Naive thymus-derived CD8-positive, alpha-beta T cell (primary cell): Measurements from ENCODE around the gene GNAI2. TPM values are rescaled to one million over a fixed set of nuclear protein-coding genes. Genes with fewer than 3 reads are reported as not detected.

Experiments
- ATAC-seq, 2 donors: fragments of 150-1000 bp; cut with Tn5 transposase in 1 of 2; sonication (Bioruptor Pico), chemical (Tn5 transposase) in 1 of 2; 1 replicate in 1 of 2; 2 replicates in 1 of 2; pipeline ENCODE4 v1.10.0; 2021; ENCODE audit warnings: mild to moderate bottlenecking in 2 of 2, moderate library complexity in 2 of 2
- POLR2A ChIA-PET: fragments of 350-600 bp; sonication (Branson Sonifier 250); formaldehyde crosslinking; loops from one replicate; lab custom pipeline; 2021; ENCODE audit warnings: antibody characterized with exemption; lab: Charles Lee
- DNase-seq, 10 donors: peaks; one replicate each; pipeline versions ENCODE4 v3.0.0 to v3.0.0-alpha.2; 2020 to 2022
- H3K27ac Mint-ChIP-seq, 10 donors: one replicate each; pipeline ENCODE4 v1.8.0; 2020 to 2022; ENCODE audit warnings: mild to moderate bottlenecking in 10 of 10, mixed read lengths in 10 of 10, moderate library complexity in 4 of 10, inconsistent platforms in 1 of 10
- H3K27me3 Mint-ChIP-seq, 5 donors: one replicate each; pipeline ENCODE4 v1.8.0; 2021 to 2022; ENCODE audit warnings: mixed read lengths in 5 of 5
- H3K36me3 Mint-ChIP-seq, 3 donors: one replicate each; pipeline ENCODE4 v1.8.0; 2020 to 2022; ENCODE audit warnings: mixed read lengths in 3 of 3, mild to moderate bottlenecking in 2 of 3, inconsistent platforms in 1 of 3
- H3K4me1 Mint-ChIP-seq, 4 donors: one replicate each; pipeline ENCODE4 v1.8.0; 2021 to 2022; ENCODE audit warnings: mixed read lengths in 4 of 4
- H3K4me3 Mint-ChIP-seq, 10 donors: one replicate each; pipeline ENCODE4 v1.8.0; 2020 to 2022; ENCODE audit warnings: mild to moderate bottlenecking in 10 of 10, mixed read lengths in 10 of 10, moderate library complexity in 6 of 10, inconsistent platforms in 1 of 10
- H3K9me3 Mint-ChIP-seq, 9 donors: one replicate each; pipeline ENCODE4 v1.8.0; 2020 to 2022; ENCODE audit warnings: mixed read lengths in 9 of 9, mild to moderate bottlenecking in 3 of 9, inconsistent platforms in 1 of 9, moderate library complexity in 1 of 9
- microRNA-seq: library from miRNA; unstranded; fragments of <30 nt; microRNA quantifications from one replicate; pipeline ENCODE4 v1.2.0, GENCODE V29; 2022; ENCODE audit warnings: borderline microRNAs expressed
- polyA plus RNA-seq, 3 donors: library from polyadenylated mRNA; unstranded; fragments of 300-500 nt; fragmentation: Illumina TruSeq; gene quantifications; one replicate each; pipeline ENCODE4 v1.2.3, GENCODE V29; 2021
- total RNA-seq, 8 experiments: library from RNA in 2 of 8; stranded (reverse) in 2 of 8; gene quantifications; one replicate each; pipeline ENCODE4 v1.2.3 and lab custom pipeline; 2021 to 2026

GNAI2 gene
- total and polyA plus RNA-seq, 5 experiments from 2014 or later: 253 to 534 (median 405) TPM

GRCh38 chr3:50298836-50299637, 63.0 kb downstream of the GNAI2 start, which contains the start of the genes HYAL3 and NAA80:
Gene HYAL3, minus strand, starts transcription at chr3:50299405. Its CDS starts 3,803 bp downstream, at chr3:50295602.
Gene NAA80, minus strand, starts transcription at chr3:50299405. Its CDS starts 1,942 bp downstream, at chr3:50297463.
- Mint-ChIP-seq H3K9me3 (no peaks in the 10 kb centered on the region), H3K27me3 (no peaks in the 10 kb centered on the region), H3K4me1 (peaks cover 19 to 41% (median 34%) of the 10 kb centered on the region in 4 donors), H3K27ac (peak within 1 kb of the TSS; percentile 95 to 100 (median 99)), H3K4me3 (peak within 1 kb of the TSS; percentile 95 to 99 (median 97)), H3K36me3 (peaks cover 0 to 6% (median 0%) of the 10 kb centered on the region in 3 donors)
- peak; percentile 95 to 100 (median 99) for DNase-seq
- POLR2A ChIA-PET: interaction anchor here (0.5 to 3.1 kb wide), 28 partner anchors 8 to 359 kb away, joined by 3 to 44 read pairs (median 5); partner anchors contain the start of genes CYB561D2, GNAI2, HEMK1 and NPRL2
- ATAC-seq: peak; percentile 85 to 86

GRCh38 chr3:50299638-50299928, 63.6 kb downstream of the GNAI2 start:
- H3K27ac Mint-ChIP-seq: peak overlapping the region; percentile 95 to 100 (median 99)
- no peak for ATAC-seq
- no peaks in the 10 kb centered on the region for H3K9me3 Mint-ChIP-seq
- no peaks in the 10 kb centered on the region for H3K27me3 Mint-ChIP-seq
- peaks cover 0 to 6% (median 0%) of the 10 kb centered on the region in 3 donors for H3K36me3 Mint-ChIP-seq
- DNase-seq: no peak
- POLR2A ChIA-PET: interaction anchor here (0.6 to 3.1 kb wide), 23 partner anchors 9 to 359 kb away, joined by 3 to 44 read pairs (median 8); partner anchors contain the start of genes CYB561D2, HEMK1, NPRL2 and RASSF1
- H3K4me3 Mint-ChIP-seq: peak overlapping the region; percentile 95 to 99 (median 97)
- H3K4me1 Mint-ChIP-seq: peaks cover 19 to 41% (median 34%) of the 10 kb centered on the region in 4 donors

- H3K9me3 Mint-ChIP-seq: no peaks in the 10 kb centered on the region
- peaks cover 0 to 6% (median 0%) of the 10 kb centered on the region in 3 donors for H3K36me3 Mint-ChIP-seq
- DNase-seq (no peak), ATAC-seq (no peak)
- peak overlapping the region; percentile 95 to 99 (median 97) for H3K4me3 Mint-ChIP-seq
- H3K4me1 Mint-ChIP-seq: peaks cover 19 to 45% (median 35%) of the 10 kb centered on the region in 4 donors
- peak overlapping the region; percentile 95 to 100 (median 99) for H3K27ac Mint-ChIP-seq
- no peaks in the 10 kb centered on the region for H3K27me3 Mint-ChIP-seq
- POLR2A ChIA-PET: interaction anchor here (0.6 to 3.1 kb wide), 21 partner anchors 9 to 360 kb away, joined by 3 to 44 read pairs (median 8); partner anchors contain the start of genes CYB561D2, NPRL2, RASSF1 and RBM6
Observed at GRCh38 chr3:50299929-50300680, 64.1 kb downstream of the GNAI2 start.

GRCh38 chr3:50300681-50301254, 64.8 kb downstream of the GNAI2 start:
- H3K27ac Mint-ChIP-seq: peak overlapping the region in 9 of 10 donors; percentile 95 to 100 (median 99)
- H3K4me3 Mint-ChIP-seq: peak overlapping the region in 9 of 10 donors; percentile 58 to 99 (median 96)
- no peaks in the 10 kb centered on the region for H3K27me3 Mint-ChIP-seq
- H3K36me3 Mint-ChIP-seq: peaks cover 0 to 6% (median 0%) of the 10 kb centered on the region in 3 donors
- POLR2A ChIA-PET: interaction anchor here (0.6 to 3.1 kb wide), 6 partner anchors 15 to 50 kb away, joined by 3 to 44 read pairs (median 6); partner anchors contain the start of genes CYB561D2 and NPRL2
- no peak for DNase-seq
- H3K9me3 Mint-ChIP-seq: no peaks in the 10 kb centered on the region
- H3K4me1 Mint-ChIP-seq: peaks cover 18 to 45% (median 35%) of the 10 kb centered on the region in 4 donors
- ATAC-seq: no peak

GRCh38 chr3:50302095-50303012, 66.3 kb downstream of the GNAI2 start:
- Mint-ChIP-seq H3K36me3 (peaks cover 0 to 2% (median 0%) of the 10 kb centered on the region in 3 donors), H3K27me3 (no peaks in the 10 kb centered on the region), H3K9me3 (no peaks in the 10 kb centered on the region), H3K4me3 (peak overlapping the region in 2 of 10 donors; percentile 10 to 28), H3K4me1 (peaks cover 15 to 41% (median 35%) of the 10 kb centered on the region in 4 donors), H3K27ac (peak overlapping the region in 9 of 10 donors; percentile 27 to 80 (median 43))
- DNase-seq (no peak), ATAC-seq (no peak)
- POLR2A ChIA-PET: interaction anchor here (1.5 to 2.3 kb wide), 3 partner anchors 10 to 48 kb away, joined by 3 to 7 read pairs (median 6); partner anchors contain the start of genes CYB561D2, IFRD2 and NPRL2

- Mint-ChIP-seq H3K36me3 (peaks cover 0 to 2% (median 0%) of the 10 kb centered on the region in 3 donors), H3K4me1 (peaks cover 12 to 32% (median 28%) of the 10 kb centered on the region in 4 donors), H3K27ac (peak within 1 kb of the TSS in 4 of 10 donors; percentile 27 to 56 (median 38)), H3K9me3 (no peaks in the 10 kb centered on the region), H3K27me3 (no peaks in the 10 kb centered on the region), H3K4me3 (no peak within 1 kb of the TSS)
- POLR2A ChIA-PET: interaction anchor here (1.5 kb wide), 1 partner anchor 11 kb away, joined by 3 read pairs; the partner anchor contains the start of gene IFRD2
- ATAC-seq: no peak
- no peak for DNase-seq
Observed at GRCh38 chr3:50303013-50303815, 67.2 kb downstream of the GNAI2 start, which contains the start of gene HYAL1. Gene HYAL1, minus strand, starts transcription at chr3:50303574. Its CDS starts 618 bp downstream, at chr3:50302956.

- Mint-ChIP-seq H3K27me3 (no peaks in the 10 kb centered on the region), H3K4me1 (peaks cover 7 to 25% (median 16%) of the 10 kb centered on the region in 4 donors), H3K36me3 (peaks cover 0 to 2% (median 0%) of the 10 kb centered on the region in 3 donors), H3K27ac (peak overlapping the region in 4 of 10 donors; percentile 0 to 43 (median 24)), H3K9me3 (no peaks in the 10 kb centered on the region), H3K4me3 (no peak overlapping the region)
- DNase-seq (no peak), ATAC-seq (no peak)
- POLR2A ChIA-PET: no interaction called here
Observed at GRCh38 chr3:50304601-50305000, 68.6 kb downstream of the GNAI2 start.

Small RNA genes lying within 50 kb of the gene (microRNA-seq; reads per million reads assigned to microRNA genes)
- not detected for gene MIR5787

Other genes starting within 250 kb of the GNAI2 start
- gene RBM5, start 147.3 kb upstream of the GNAI2 start, total RNA-seq: 100 to 1,000 TPM; 387 to 402 TPM
- gene RBM5, start 147.3 kb upstream of the GNAI2 start, polyA plus RNA-seq: 10 to 100 TPM; 19.7 to 46.1 (median 35.0) TPM
- not detected for gene SEMA3F, start 80.9 kb upstream of the GNAI2 start, total RNA-seq
- gene SEMA3F, start 80.9 kb upstream of the GNAI2 start, polyA plus RNA-seq: not detected
- not detected for gene GNAT1, start 44.6 kb upstream of the GNAI2 start, total RNA-seq
- gene GNAT1, start 44.6 kb upstream of the GNAI2 start, polyA plus RNA-seq: not detected
- gene SLC38A3, start 30.9 kb upstream of the GNAI2 start, total RNA-seq: not detected
- not detected for gene SLC38A3, start 30.9 kb upstream of the GNAI2 start, polyA plus RNA-seq
- gene SEMA3B, start 32.9 kb downstream of the GNAI2 start, total RNA-seq: 1 to 10 TPM; 1.0 to 1.1 TPM
- gene SEMA3B, start 32.9 kb downstream of the GNAI2 start, polyA plus RNA-seq: under 1 TPM in 1 of 3 donors, not detected in 2; 0.09 TPM
- gene LSMEM2, start 42.9 kb downstream of the GNAI2 start, total RNA-seq: not detected
- gene LSMEM2, start 42.9 kb downstream of the GNAI2 start, polyA plus RNA-seq: under 1 TPM in 2 of 3 donors, not detected in 1; 0.15 to 0.21 TPM
- 10 to 100 TPM; 68.9 TPM for gene IFRD2, start 56.2 kb downstream of the GNAI2 start, total RNA-seq
- 10 to 100 TPM; 59.4 to 69.7 (median 60.7) TPM for gene IFRD2, start 56.2 kb downstream of the GNAI2 start, polyA plus RNA-seq
- gene HYAL3, start 63.2 kb downstream of the GNAI2 start, total RNA-seq: 1 to 10 TPM; 3.2 to 4.7 TPM
- gene HYAL3, start 63.2 kb downstream of the GNAI2 start, polyA plus RNA-seq: 1 to 10 TPM; 2.5 to 3.8 (median 3.0) TPM
- gene NAA80, start 63.2 kb downstream of the GNAI2 start, total RNA-seq: 10 to 100 TPM; 33.8 to 36.8 TPM
- gene NAA80, start 63.2 kb downstream of the GNAI2 start, polyA plus RNA-seq: 10 to 100 TPM; 10.8 to 18.7 (median 17.4) TPM
- gene HYAL1, start 67.4 kb downstream of the GNAI2 start, total RNA-seq: under 1 TPM; 0.16 to 0.39 TPM
- under 1 TPM in 2 of 3 donors, not detected in 1; 0.54 to 0.75 TPM for gene HYAL1, start 67.4 kb downstream of the GNAI2 start, polyA plus RNA-seq
- 1 to 10 TPM; 2.0 to 2.5 TPM for gene HYAL2, start 86.5 kb downstream of the GNAI2 start, total RNA-seq
- 1 to 10 TPM; 1.8 to 6.1 (median 3.4) TPM for gene HYAL2, start 86.5 kb downstream of the GNAI2 start, polyA plus RNA-seq
- 10 to 100 TPM; 21.8 to 22.7 TPM for gene TUSC2, start 92.0 kb downstream of the GNAI2 start, total RNA-seq
- gene TUSC2, start 92.0 kb downstream of the GNAI2 start, polyA plus RNA-seq: 10 to 100 TPM; 48.4 to 54.3 (median 53.7) TPM
- gene RASSF1, start 104.6 kb downstream of the GNAI2 start, total RNA-seq: 10 to 100 TPM; 67.3 to 70.8 TPM
- gene RASSF1, start 104.6 kb downstream of the GNAI2 start, polyA plus RNA-seq: 10 to 100 TPM; 50.8 to 87.6 (median 68.1) TPM
- gene ZMYND10, start 109.5 kb downstream of the GNAI2 start, total RNA-seq: 1 to 10 TPM; 3.6 to 4.0 TPM
- not detected for gene ZMYND10, start 109.5 kb downstream of the GNAI2 start, polyA plus RNA-seq
- gene NPRL2, start 114.6 kb downstream of the GNAI2 start, total RNA-seq: 10 to 100 TPM; 52.8 to 63.8 TPM
- 10 to 100 TPM; 36.2 to 45.3 (median 36.4) TPM for gene NPRL2, start 114.6 kb downstream of the GNAI2 start, polyA plus RNA-seq
- 10 to 100 TPM; 29.7 to 34.5 TPM for gene CYB561D2, start 114.7 kb downstream of the GNAI2 start, total RNA-seq
- gene CYB561D2, start 114.7 kb downstream of the GNAI2 start, polyA plus RNA-seq: 10 to 100 TPM; 45.5 to 48.2 (median 47.7) TPM
- gene TMEM115, start 123.3 kb downstream of the GNAI2 start, total RNA-seq: 10 to 100 TPM; 28.7 to 29.8 TPM
- 10 to 100 TPM; 15.2 to 29.2 (median 20.3) TPM for gene TMEM115, start 123.3 kb downstream of the GNAI2 start, polyA plus RNA-seq